Ecto neural progenitor cell (in vitro differentiated cells): ENCODE measurements around the gene OSBPL3.
A peak's percentile ranks its signal among the peaks of the same experiment; 100 is the strongest.

Source experiments
- DNase-seq: peaks from one replicate; pipeline ENCODE4 v3.0.0-alpha.2; 2018; ENCODE audit warnings: low spot score

The OSBPL3 gene

DNA sequence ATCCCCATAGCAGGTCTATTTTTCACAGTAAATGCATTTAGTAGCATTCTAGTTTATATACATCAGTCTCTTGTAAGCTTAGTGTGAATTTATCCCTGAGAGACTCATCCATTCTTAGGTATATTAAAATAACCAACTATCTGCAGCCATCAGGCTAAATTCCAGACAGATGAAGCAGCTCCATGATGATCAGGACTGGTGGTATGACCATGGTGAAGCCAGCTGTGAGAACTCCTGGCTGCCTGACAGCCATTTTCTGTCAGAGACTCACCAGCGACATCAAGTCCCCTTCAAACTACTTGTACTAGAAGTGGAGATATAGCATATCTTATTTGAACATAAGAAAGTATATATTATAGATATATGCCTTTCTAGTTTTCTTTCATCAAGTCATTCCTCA, 152.4 kb downstream of the OSBPL3 start:
- DNase-seq = no peak

DNA sequence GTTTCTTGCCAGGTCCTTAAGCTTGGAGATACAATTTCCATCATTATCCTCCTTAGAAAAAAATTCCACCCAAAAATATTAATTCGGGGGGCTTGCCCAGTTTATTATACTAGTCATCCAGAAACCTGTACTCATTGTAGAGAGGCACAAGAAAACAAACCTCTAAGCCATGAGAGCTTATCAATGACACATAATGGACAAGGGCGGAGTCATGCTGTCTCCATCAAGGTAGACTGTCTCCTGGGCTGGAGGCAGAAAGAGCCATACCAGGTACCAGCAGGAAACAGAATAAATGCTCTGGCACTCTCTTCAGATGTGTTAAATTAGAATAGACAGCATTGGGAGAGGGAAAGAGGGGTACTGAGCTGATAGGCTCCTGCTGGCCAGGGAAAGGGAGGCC, 153.0 kb downstream of the OSBPL3 start:
- DNase-seq = no peak

DNA sequence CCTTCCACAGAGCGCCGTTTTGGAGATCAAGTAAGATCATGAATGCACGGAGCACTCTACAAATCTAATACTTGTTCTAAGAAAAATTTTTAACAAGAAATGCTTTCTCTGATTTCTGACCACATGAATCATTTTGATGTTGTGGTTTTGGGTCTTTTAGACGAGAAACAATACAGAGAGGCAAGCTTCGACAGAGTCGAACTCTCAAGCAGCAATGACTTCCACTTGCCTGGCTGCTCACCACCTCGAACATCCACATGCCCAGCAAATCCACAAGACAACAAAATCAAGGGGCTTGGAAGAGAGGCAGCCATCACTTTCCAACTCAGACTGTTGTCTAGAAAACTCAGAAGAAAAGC, 153.3 kb downstream of the OSBPL3 start:
- DNase-seq = no peak

DNA sequence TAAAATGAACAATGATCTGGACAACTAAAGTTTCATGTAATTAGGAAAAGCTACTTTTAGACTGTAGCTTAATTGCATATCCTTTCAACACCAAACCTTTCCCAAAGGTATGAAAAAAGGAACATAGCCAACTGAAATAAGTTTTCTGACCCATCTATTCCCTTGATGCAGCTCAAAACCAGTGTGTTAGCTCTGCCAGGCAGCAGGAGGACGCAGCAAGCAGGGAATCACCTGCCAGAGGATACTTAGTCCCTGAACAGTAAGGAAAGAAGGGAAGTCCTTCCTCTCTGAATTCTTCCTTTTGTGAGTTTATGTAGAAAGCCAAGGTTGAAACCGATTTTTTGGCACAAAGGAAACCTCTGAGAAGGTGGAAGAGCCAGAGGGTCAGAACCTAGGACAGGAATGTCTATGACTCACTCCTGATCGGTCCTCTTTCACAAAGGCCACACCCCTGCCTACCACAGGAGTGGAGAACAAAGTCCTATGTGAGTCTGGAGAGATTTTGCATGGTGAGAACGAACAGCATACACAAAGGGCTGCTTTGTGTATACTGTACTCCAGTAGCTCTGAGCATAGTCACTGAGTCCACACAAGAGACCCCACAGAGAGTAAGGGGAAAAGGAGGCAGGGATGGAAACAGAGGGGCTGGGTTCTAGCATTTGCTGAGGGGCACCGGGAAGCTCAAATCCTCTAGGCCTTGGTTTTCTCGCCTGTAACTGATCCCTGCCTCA, 153.9 kb downstream of the OSBPL3 start:
- DNase-seq = no peak

DNA sequence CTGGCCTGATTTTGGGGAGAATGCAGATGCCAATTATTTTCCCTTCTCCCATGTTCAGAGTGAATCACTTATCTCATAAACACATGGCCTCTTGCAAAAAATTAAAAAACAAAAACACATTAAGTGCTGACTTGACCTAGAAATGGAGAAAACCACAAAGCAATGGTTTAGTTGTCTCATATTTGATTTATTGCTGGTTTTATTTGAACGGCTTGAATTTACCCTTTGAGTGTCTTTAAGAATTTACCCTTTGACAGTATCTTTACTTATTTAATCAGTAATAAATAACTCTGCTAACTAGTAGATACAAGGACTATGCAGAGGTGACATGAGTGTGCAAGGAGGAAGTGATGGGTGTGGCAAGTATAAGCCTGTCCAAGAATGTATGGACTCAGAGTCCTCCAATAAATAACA, 154.6 kb downstream of the OSBPL3 start:
- no peak for DNase-seq

DNA sequence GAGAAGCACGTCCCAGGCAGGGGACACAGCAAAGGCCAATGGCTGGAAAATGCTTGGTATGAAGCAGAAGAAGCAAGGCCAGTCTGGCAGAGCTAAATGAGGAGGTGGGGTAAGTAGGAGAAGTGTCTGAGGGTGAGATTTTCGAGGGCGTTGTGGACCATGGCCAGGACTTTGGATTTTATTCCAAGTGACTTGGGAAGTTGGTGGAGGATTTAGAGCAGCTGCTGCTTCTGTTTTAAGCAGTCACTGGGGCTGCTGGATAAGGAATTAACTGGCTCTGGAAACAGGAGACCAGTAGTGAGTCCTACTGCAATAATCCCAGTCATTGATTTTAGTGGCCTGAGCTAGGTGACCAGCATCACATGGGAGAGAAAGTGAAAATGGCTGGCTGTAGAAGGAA, 155.1 kb downstream of the OSBPL3 start:
- DNase-seq = no peak

DNA sequence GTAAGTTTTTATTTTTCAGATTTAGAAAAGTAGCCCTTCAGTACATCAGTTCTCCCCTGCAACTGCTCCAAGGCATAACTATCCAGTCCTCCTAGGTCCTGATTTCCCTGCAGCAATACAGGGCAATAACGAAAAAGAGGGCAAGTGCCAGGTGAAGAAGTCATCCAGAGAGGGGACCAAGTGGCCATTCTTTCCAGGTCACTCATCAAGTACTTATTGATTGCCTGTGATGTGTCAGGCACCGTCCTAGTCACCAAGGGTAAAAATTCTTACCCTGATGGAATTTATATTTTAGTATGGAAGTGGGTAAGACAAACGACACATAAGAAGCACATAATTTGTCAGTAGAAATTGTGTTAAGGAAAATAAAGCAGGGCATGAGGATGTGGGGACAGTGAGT, 155.6 kb downstream of the OSBPL3 start:
- no peak for DNase-seq

DNA sequence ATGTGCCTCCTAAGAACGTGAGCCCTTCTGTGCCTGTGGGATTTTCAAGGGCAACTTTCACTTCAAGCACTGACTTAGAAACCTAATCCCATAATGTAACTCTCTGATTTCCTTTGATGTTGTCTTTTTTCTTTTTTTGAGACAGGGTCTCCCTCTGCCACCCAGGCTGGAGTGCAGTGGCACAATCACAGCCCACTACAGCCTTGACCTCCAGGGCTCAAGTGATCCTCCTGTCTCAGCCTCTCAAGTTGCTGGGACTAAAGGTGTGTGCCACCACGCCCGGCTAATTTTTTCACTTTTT, 158.3 kb downstream of the OSBPL3 start:
- no peak for DNase-seq

DNA sequence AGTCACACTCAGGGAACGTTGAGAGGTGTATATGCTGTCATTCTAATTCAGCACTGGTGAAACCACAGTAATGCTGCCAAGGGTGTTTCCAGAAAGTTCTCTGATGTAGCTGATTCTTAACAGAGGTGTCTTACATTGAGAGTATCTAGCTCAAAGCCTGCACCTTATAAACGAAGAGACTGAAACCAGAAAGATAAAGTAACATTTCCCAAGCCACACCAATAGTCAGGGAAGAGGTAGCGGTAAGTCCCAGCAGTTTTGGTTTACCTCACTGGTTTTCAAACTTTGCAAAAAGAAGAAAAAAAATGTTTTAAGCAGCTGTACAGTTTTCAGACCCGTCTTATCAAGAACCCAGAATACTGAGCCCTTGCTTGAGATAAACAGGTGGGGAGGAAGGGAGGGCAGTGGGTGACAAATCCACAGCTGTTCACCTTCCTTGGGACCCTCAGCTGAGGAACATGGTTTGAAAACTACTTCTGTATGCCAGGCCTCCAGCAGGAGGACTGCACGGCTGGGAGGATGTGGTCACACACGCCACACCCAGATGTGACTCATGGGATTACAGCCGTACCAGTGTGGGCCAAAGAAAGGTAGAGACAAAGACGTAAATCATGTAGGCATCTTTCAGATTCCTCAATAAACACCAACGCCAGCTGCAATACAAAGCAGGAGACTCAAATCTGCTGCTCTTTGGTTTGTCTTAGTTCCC, 158.8 kb downstream of the OSBPL3 start:
- DNase-seq = no peak

DNA sequence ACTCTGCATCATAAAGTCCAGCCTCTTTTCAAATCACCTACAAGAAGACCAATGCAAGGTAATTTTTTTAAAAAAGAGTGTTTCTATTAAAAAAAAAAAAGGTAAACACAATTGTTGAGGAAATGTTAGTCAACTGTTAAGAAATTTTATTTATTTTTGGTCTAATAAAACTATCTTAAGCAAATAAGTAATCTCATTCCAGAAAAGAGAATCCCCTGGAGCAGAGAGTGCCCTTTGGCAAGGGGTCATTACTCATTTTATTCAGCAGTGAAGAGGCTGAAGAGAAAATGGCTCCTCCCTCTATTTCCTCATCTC, 159.3 kb downstream of the OSBPL3 start:
- no peak for DNase-seq

DNA sequence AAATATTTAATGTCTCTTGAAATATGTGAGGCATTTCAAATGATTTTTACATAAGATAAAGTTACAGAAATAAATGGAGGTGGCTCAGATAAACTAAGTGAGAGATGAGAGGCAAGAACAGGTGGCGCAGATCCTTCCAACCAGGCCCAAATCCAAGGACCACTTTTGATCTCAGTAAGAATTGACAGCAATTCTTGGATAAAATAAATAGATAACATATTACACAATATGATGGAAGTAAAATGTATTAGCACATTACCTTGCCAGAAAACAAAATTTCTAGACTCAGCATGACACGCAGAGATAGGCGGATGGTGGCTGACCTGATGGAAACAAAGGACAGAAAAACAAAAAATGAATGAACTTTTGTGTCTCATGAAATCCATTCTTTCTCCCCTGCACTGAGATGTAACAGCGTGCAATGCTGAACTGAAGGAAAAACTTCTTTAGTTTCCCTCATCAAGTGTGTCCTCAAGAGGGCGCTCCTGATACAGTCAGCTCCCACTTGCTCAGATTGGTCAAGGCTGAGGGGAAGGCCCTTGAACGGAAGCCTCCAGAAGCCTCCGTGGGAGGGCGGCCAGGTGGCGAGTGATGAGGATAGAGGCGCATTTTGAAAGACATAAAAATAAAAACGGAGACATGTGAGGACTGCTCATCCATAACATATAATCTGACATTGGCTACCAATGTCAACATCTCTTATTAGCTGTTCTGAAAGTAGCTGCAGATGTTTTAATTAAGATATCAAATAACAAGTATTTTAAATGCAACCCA, 159.9 kb downstream of the OSBPL3 start:
- peak; percentile 73 for DNase-seq

DNA sequence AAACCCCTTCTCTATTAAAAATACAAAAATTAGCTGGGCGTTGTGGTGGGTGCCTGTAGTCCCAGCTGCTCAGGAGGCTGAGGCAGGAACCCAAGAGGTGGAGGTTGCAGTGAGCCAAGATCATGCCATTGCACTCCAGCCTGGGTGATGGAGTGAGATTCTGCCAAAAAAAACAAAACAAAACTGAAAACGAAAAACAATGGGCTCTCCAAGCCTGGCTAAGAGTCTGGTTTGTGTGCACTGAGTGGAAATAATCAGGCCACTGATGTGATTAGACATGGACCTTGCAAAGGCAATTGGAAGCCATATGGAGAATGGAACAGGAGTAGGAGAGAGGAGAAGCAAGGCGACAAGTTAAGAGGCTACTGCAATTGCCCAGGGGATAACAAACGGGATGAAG, 162.6 kb downstream of the OSBPL3 start:
- no peak for DNase-seq

DNA sequence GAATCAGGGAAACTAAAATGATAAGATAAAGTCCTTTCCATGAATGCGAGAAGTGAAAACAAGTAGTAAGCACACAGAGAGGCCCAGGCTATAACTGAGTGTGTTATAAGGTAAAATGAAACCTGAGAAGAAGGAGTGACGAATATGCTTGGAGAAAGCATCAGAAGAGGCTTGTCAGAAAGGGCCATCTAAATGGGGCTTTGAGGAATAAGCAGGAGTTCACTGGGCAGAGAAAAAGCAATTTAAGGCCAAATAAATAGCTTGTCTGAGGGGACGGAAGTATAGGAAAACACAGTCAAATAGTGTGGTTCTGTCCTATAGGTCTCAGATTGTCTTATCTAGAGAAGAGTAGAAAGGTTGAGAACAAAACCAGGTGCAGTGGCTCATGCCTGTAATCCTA, 163.1 kb downstream of the OSBPL3 start:
- no peak for DNase-seq

DNA sequence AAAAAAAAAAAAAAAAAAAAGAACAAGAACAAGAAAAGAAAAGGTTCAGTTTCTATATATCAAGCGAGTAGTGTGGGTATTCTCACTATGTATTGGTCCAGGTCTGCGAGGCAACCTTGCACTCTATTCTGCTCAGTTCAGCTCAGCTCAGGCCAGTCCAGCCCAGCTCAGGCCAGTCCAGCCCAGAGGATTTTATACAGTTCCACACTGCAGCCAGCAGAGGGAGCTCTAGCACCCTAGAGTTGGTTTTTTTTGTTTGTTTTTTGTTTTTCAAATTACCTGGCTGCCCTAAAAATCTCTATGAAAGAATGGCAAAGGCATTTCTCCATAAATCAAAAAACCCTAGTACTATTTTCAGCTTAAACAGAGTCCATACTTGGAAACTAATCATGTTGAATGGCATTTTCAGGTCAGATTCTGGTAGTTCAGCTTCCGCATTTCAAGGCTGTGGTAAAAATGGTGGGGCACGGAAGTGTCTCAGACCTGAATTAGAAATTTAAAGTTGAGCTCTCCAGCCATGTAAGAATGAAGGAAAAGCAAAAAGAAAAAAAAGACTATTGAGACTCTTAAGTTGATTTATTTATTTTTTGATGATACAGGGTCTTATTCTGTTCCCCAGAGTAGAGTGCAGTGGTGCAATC, 167.6 kb downstream of the OSBPL3 start:
- DNase-seq = peak; percentile 69

DNA sequence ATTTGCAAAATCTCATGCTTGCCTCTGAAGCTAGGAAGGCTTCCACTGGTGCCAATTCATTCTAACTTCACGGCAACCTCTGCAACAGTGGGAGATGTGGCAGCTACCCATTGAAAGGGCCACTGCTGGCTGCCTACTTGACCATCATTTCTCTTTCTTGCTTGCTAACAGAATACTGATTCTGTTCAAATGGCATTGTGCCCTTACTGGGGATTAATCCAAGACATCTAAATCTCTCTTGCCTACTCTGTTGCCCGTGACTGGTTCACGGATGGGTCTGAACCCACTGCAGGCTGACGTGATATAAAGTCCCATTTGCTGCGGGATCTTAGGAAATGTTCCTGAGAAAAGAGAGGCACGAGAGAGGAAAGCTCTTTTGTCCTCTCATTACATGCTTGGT, 171.5 kb downstream of the OSBPL3 start:
- DNase-seq = no peak

DNA sequence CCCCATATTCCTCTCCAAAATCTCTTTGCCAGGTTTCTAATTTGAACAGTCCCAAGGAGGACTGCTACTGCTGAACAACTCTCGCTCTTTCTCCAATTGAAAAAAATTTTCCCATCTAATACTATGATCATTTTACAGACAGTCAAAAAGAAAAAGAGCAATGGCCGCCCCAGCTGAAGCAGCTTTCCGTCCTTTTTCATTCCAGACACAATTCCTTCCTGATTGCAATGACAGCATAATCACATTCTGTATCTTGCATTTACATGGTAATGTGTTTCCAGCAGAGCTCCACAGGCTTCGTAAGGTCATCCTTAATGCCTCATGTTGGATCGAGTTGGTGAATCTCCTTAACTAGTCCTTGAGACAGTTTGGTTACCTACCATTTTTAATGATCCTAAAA, 177.7 kb downstream of the OSBPL3 start:
- no peak for DNase-seq

DNA sequence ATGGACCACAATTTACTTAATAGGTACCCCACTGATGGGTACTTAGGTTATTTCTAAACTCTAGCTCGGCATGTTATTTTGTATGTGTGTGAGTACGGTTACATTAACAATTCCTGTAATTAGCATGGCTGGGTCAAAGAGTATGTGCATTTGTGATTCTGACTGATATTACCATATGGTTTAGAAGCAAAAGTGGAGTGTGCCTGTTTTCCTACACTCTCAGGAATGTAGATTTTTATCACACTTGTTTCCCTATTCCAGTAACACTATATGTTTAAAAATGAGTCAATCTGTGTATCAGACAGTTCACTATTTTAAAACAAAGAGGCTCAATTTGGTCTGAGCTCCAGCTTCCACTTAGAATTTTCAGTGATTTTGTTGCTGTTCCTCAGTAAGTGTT, 178.1 kb downstream of the OSBPL3 start:
- no peak for DNase-seq

DNA sequence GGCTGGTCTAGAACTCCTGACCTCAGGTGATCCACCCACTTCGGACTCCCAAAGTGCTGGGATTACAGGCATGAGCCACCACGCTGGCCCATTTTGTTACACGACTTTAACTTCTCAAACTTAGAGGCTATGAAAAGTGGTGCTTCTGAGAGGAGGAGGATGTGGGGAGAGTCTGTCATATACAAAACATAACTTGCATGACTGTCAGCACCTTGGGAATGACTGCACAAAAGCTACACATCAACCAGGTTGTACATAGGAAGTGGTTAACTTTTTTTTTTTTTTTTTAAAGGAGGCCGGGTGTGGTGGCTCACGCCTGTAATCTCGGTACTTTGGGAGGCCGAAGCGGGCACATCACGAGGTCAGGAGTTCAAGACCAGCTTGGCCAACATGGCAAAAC, 179.3 kb downstream of the OSBPL3 start:
- DNase-seq = no peak

DNA sequence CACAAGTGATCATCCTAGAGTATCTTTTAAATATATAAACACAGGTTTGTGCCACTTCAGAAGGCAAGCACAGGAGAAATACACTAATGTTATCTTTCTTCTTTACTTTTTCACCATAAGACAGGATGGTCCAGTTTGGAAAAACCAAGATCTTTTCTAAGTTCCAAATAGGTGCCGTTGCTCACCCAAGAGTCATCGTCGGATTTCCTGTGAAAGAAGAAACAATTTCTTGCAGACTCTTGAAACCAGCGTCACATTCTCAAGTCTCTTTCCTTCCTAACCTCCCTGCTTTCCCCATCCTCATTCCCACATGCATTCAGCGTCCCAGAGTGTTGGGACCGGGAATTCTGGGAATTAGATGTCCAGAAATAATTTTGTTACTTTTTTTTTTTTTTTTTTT, 179.9 kb downstream of the OSBPL3 start:
- no peak for DNase-seq

DNA sequence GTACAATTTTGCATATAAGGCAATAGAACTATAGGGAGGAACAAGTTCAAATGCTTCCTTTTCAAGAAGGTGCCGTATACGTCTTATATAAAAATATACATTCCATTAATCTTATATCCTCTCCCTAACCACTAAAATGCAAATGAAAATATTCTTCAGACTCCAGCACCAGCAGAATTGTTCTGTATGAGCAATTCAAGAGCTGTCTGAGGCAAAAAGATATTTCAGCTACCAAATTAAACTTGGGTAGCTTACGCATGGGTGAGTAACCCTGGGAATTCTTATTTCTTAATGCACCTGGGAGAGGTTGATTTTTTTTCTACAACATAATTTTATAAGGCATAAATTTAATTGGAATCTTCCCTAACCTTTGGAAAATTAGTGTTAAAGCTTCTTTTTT, 180.5 kb downstream of the OSBPL3 start:
- no peak for DNase-seq

DNA sequence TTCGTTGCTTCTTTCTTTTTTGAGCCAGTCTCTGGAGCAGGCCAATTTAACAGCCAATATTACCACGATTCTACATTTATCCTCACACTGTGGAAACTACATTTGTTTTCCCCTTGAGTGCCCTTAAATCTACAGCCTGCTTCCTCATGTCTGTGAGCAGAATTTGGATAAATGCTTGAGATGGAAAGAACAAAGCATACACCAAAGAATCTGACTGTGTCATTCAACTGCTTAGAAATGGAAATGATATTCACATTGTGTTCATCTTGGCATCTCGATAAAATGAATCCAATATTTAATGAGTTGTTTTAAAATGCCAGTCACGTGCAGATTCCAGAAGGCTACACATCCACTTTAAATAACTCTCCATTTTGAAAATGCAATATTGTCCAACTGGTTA, 181.7 kb downstream of the OSBPL3 start:
- no peak for DNase-seq

DNA sequence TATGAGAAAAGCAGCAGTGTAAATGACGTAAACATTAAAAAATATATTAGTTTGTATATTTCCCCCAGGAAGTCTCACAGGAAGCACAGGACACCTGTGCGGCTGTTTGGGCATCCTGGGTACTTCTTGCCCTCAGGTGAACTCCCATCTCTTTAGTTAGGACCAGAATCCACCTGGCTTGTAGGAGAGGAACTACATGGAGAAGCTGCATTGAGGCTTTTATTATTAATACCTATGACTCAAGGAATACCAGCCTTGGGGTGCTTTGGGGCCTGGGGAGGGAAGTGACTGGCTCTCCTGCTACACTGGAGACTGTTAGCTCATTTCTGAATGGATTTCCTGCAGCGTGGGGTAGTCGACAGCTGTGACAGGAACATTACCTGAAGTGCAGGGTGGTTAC, 182.7 kb downstream of the OSBPL3 start:
- DNase-seq = no peak

DNA sequence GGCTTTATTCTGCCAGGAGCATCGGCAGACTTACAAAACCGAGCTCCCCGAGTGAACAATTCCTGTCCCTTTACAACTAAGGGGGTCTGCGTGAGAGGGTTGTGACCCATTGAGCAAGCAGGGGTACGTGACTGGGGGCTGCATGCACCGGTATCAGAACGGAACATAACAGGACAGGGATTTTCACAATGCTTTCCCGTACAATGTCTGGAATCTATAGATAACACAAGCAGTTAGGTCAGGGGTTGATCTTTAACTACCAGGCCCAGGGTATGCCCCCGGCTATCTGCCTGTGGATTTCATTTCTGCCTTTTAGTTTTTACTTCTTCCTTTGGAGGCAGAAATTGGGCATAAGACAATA, 184.6 kb downstream of the OSBPL3 start:
- no peak for DNase-seq
